Fibroblast of upper back skin (primary cell): ENCODE results near the gene C3orf52.

Source experiments
- DNase-seq: peaks from one replicate; pipeline ENCODE4 v3.0.0-alpha.2; 2013

Gene C3orf52

GRCh38 chr3:112137781-112138180 is 51.6 kb downstream of the C3orf52 start:
- DNase-seq = no peak

- DNase-seq = no peak
These were observed 52.2 kb downstream of the C3orf52 start for GRCh38 chr3:112138219-112138969.

GRCh38 chr3:112140584-112140983 is 54.4 kb downstream of the C3orf52 start:
- no peak for DNase-seq

- DNase-seq = no peak
These were observed 55.1 kb downstream of the C3orf52 start for GRCh38 chr3:112141293-112141692.

GRCh38 chr3:112143251-112143650 is 57.1 kb downstream of the C3orf52 start:
- DNase-seq = no peak

- DNase-seq = no peak
These were observed 57.5 kb downstream of the C3orf52 start for GRCh38 chr3:112143689-112144088.

- no peak for DNase-seq
These were observed 62.9 kb downstream of the C3orf52 start for GRCh38 chr3:112149136-112149535.

- no peak for DNase-seq
These were observed 81.6 kb downstream of the C3orf52 start for GRCh38 chr3:112167758-112168157.
